GM06990 (cell line): ENCODE results near the gene ADAM15.

Source experiments
- DNase-seq: peaks from one replicate; pipeline ENCODE4 v3.0.0-alpha.2; 2011; ENCODE audit not compliant: insufficient read length; ENCODE audit errors: extremely low read depth
- H3K27me3 ChIP-seq: replicated peaks from 2 replicates; pipeline ENCODE4 v1.6.0; 2011; ENCODE audit warnings: low read length; ENCODE audit not compliant: control insufficient read depth, insufficient read depth
- H3K36me3 ChIP-seq: 2 replicates; pipeline ENCODE4 v1.5.1; 2011; ENCODE audit warnings: low read length; ENCODE audit not compliant: control insufficient read depth, insufficient read depth
- H3K4me3 ChIP-seq: replicated peaks from 2 replicates; pipeline ENCODE4 v1.5.1; 2011; ENCODE audit warnings: low read depth, mild to moderate bottlenecking, control low read depth, low read length
- TF ChIP-seq, protein P1 (sequence below): IDR thresholded peaks from 2 replicates; pipeline ENCODE4 v1.5.1; 2011; ENCODE audit warnings: low read length, control low read depth, mild to moderate bottlenecking, inconsistent platforms; ENCODE audit not compliant: insufficient read depth, poor library complexity, severe bottlenecking

ADAM15 gene

DNA sequence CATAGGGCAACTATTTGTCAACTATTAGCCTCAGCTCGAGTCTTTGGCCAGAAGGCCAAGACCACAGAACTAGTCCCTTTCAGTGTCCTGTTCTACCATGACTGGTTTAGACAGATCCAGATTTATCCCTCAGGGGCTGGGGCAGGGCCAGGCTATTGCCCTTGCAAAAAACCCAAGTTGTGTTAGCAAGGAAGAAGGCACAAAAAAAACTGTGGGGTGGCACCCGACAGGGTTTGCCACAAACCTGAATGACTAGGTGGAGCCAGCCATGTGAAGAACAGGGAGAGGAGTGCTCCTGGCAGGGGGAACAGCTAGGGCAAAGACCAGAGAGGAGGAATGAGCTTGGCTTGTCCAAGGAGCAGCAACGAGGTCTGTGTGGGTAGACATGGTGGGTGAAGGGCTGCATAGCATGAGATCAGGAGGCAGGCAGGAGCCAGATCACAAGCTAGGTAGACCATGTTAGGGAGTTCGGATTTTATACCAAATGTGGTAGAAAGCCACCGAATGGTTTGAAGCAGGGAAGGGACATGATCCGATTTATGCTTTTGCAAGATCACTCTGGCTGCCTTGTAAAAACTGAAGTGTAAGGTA, 13.2 kb upstream of the ADAM15 start:
- TF ChIP-seq, protein P1, sequence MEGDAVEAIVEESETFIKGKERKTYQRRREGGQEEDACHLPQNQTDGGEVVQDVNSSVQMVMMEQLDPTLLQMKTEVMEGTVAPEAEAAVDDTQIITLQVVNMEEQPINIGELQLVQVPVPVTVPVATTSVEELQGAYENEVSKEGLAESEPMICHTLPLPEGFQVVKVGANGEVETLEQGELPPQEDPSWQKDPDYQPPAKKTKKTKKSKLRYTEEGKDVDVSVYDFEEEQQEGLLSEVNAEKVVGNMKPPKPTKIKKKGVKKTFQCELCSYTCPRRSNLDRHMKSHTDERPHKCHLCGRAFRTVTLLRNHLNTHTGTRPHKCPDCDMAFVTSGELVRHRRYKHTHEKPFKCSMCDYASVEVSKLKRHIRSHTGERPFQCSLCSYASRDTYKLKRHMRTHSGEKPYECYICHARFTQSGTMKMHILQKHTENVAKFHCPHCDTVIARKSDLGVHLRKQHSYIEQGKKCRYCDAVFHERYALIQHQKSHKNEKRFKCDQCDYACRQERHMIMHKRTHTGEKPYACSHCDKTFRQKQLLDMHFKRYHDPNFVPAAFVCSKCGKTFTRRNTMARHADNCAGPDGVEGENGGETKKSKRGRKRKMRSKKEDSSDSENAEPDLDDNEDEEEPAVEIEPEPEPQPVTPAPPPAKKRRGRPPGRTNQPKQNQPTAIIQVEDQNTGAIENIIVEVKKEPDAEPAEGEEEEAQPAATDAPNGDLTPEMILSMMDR: no peak
- no peak overlapping the region for H3K4me3 ChIP-seq
- peaks cover 3% of the 10 kb centered on the region for H3K27me3 ChIP-seq
- H3K36me3 ChIP-seq: no peaks in the 10 kb centered on the region
- DNase-seq: no peak

DNA sequence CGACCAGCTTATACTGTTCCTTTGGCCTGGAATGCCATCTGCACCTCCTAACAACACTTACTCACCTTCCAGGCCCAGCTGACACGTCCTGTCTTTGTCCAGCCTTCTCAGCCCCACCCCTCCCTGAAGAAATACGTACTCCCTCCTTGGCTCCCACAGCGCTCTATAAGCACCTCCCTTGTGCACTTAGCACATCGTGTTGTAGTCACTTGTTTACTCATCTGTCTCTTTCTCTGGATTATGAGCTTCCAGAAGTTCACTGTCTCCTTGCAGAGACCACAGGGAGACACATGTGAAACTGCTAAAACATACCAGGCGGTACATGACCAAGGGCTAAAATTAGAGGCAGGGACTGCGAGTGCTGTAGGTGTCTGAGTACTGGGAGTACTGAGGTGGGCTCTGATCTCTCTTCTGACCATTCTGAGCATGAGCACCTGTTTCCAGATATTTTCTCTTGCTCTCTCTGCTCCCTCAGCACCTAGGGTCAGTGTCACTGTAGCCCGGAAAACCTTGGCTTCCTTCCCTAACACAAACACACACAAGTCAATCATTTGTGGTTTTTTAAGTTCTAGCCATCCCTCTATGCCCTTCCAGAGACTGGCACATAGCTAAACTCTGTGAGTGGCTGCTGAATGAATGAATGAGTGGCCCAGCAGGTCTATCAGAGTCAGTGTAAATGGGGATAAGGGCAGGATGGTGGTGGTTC, 12.4 kb upstream of the ADAM15 start:
- TF ChIP-seq, protein P1: no peak
- no peaks in the 10 kb centered on the region for H3K36me3 ChIP-seq
- H3K4me3 ChIP-seq: no peak overlapping the region
- DNase-seq: no peak
- peaks cover 3% of the 10 kb centered on the region for H3K27me3 ChIP-seq

DNA sequence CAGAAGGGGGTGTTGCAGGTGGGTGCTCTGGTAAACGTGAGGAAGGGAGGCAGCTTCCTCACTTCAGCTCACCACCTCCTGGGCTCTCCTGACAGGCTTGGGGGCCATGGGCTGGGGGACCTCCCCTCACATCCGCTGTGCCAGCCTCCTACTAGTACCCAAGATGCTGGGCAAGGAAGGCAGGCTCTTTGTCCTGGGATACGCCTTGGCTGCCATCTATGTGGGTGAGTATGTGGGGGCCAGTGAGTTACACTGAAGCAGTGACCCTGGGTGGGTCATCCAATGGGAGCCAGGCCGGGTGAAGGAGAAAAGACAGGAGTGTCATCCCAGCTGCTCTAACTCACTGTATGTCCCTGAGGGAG, 11.8 kb upstream of the ADAM15 start:
- Histone ChIP-seq H3K4me3 (no peak overlapping the region), H3K36me3 (no peaks in the 10 kb centered on the region), H3K27me3 (peaks cover 3% of the 10 kb centered on the region)
- no peak for DNase-seq
- TF ChIP-seq, protein P1: no peak

DNA sequence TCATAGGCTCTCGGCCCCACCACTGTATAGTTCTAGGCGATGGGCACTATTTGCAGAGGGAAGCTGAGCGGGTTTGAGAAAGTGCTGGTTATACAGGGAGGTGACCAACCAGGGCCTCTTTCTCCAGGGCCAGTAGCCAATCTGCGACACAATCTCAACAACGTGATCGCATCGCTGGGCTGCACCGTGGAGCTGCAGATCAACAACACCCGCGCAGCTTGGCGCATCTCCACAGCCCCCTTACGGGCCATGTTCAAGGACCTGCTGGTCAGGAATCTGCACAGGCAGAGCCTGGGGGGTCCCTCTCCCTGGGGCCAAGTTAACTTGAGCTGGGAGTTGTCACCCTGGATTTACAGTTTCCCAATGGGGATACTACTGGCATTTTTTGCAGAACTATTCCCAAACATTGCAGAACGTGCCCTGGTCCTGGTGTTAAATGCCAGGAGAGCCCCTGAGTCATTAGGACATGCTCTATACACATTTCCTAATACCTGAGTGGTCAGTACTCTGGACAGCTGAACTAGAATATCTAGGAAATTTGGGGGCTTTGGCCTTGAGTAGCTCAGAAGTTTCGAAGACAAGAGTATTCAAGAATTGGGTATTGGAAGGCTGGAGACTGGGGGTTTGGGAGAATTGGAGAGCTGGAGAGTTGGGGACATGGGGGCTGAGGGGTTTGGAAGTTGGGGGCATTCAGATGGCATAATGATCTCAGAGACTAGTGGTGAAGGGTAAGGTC, 10.6 kb upstream of the ADAM15 start:
- H3K4me3 ChIP-seq: no peak overlapping the region

DNA sequence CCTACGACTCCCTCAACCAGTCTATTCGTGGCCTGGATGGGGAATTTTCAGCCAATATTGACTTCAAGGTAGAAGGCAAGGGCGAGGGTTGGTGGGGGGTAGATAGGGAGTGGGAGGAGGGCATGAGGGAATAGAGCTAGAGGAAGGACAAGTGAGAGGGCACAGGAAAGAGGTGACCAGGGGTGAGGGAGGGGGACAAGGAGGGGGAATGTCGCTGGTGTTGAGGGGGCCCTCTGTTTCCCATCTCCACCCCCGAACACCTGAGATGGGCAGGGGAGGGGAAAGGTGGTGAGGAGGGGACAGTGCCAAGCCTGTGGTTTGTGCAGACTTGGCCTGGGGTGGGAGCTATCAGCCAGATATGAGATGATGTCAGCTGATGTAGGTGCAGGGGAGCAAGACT, 8.3 kb upstream of the ADAM15 start:
- TF ChIP-seq, protein P1: no peak
- Histone ChIP-seq H3K36me3 (no peaks in the 10 kb centered on the region), H3K27me3 (no peaks in the 10 kb centered on the region; the same call in none of the 2 replicates), H3K4me3 (no peak overlapping the region)
- no peak for DNase-seq

More for the DNA sequence above, 10.6 kb upstream of the ADAM15 start:
- DNase-seq: no peak
- TF ChIP-seq, protein P1: no peak
- Histone ChIP-seq H3K36me3 (no peaks in the 10 kb centered on the region), H3K27me3 (no peaks in the 10 kb centered on the region; the same call in none of the 2 replicates)
